Neural cell (in vitro differentiated cells): ENCODE measurements around the gene DDN. TPM values are rescaled to one million over a fixed set of nuclear protein-coding genes. Genes with fewer than 3 reads are reported as not detected.

Experiments
- H2AFZ ChIP-seq: fragments of 200-600, 300-800 bp; sonication (generic), shearing (Covaris generic); 2 replicates; pipeline ENCODE4 v1.6.0; 2014; ENCODE audit warnings: low read depth, mild to moderate bottlenecking, antibody characterized with exemption, low read length, moderate library complexity
- H3F3A ChIP-seq: fragments of 200-600 bp; shearing (Covaris generic); 2 replicates; pipeline ENCODE4 v1.6.1; 2016; ENCODE audit warnings: mild to moderate bottlenecking, moderate library complexity, mixed read lengths, antibody characterized with exemption, low read length; ENCODE audit not compliant: insufficient read depth, poor library complexity, severe bottlenecking
- H3K27ac ChIP-seq: fragments of 200-600, 300-800 bp; sonication (generic), shearing (Covaris generic); 2 replicates; pipeline ENCODE4 v1.5.1; 2014; ENCODE audit warnings: mild to moderate bottlenecking, low read length, moderate library complexity
- H3K27me3 ChIP-seq: fragments of 300-800, 200-600 bp; sonication (generic), shearing (Covaris generic); 2 replicates; pipeline ENCODE4 v1.6.0; 2014; ENCODE audit warnings: mild to moderate bottlenecking, low read depth, low read length, moderate library complexity; ENCODE audit not compliant: insufficient read depth
- H3K36me3 ChIP-seq: fragments of 300-800, 200-600 bp; sonication (generic), shearing (Covaris generic); 2 replicates; pipeline ENCODE4 v1.5.1; 2014; ENCODE audit warnings: mild to moderate bottlenecking, antibody characterized with exemption, low read length, moderate library complexity; ENCODE audit not compliant: insufficient read depth
- H3K4me2 ChIP-seq: fragments of 300-800, 200-600 bp; sonication (generic), shearing (Covaris generic); 2 replicates; pipeline ENCODE4 v1.6.0; 2014; ENCODE audit warnings: mild to moderate bottlenecking, low read length
- H3K4me3 ChIP-seq: fragments of 300-800, 200-600 bp; sonication (generic), shearing (Covaris generic); 2 replicates; pipeline ENCODE4 v1.5.1; 2014; ENCODE audit warnings: mild to moderate bottlenecking, low read length, moderate library complexity
- H3K79me2 ChIP-seq: fragments of 200-600 bp; shearing (Covaris generic); replicated peaks from 2 replicates; pipeline ENCODE4 v1.6.0; 2014; ENCODE audit warnings: mild to moderate bottlenecking, low read length, moderate library complexity; ENCODE audit not compliant: insufficient read depth
- H3K9ac ChIP-seq: fragments of 300-800, 200-600 bp; sonication (generic), shearing (Covaris generic); 2 replicates; pipeline ENCODE4 v1.6.1; 2016; ENCODE audit warnings: mild to moderate bottlenecking, low read length, mixed read lengths
- H3K9me2 ChIP-seq: fragments of 200-600 bp; shearing (Covaris generic); 2 replicates; pipeline ENCODE4 v1.6.1; 2016; ENCODE audit warnings: mild to moderate bottlenecking, low read length, mixed read lengths; ENCODE audit not compliant: insufficient read depth
- H3K9me3 ChIP-seq: fragments of 200-600, 300-800 bp; sonication (generic), shearing (Covaris generic); 2 replicates; pipeline ENCODE4 v1.6.1; 2016; ENCODE audit warnings: mild to moderate bottlenecking, mixed run types, low read length, moderate library complexity, mixed read lengths
- H4K20me1 ChIP-seq: fragments of 200-600 bp; shearing (Covaris generic); 2 replicates; pipeline ENCODE4 v1.6.1; 2016; ENCODE audit warnings: mild to moderate bottlenecking, mixed run types; ENCODE audit not compliant: insufficient read depth
- CTCF ChIP-seq: fragments of 450-650 bp; IDR thresholded peaks from 2 replicates; pipeline ENCODE4 v1.5.1; 2014; ENCODE audit warnings: antibody characterized with exemption, mild to moderate bottlenecking, moderate library complexity; ENCODE audit not compliant: poor library complexity, severe bottlenecking
- EP300 ChIP-seq: fragments of 450-650 bp; conservative IDR thresholded peaks from 2 replicates; pipeline ENCODE4 v1.6.1; 2014; ENCODE audit warnings: antibody characterized with exemption, mild to moderate bottlenecking, moderate library complexity; ENCODE audit not compliant: poor library complexity, severe bottlenecking
- EZH2 ChIP-seq: fragments of 200-600, 300-800 bp; shearing (Covaris generic), sonication (generic); IDR thresholded peaks from 2 replicates; pipeline ENCODE4 v1.6.1; 2014; ENCODE audit warnings: antibody characterized with exemption, low read length, borderline replicate concordance, mild to moderate bottlenecking; ENCODE audit not compliant: insufficient read depth, poor library complexity, severe bottlenecking
- MXI1 ChIP-seq: fragments of 450-650 bp; conservative IDR thresholded peaks from 2 replicates; pipeline ENCODE4 v1.6.1; 2014; ENCODE audit warnings: antibody characterized with exemption, mild to moderate bottlenecking; ENCODE audit not compliant: poor library complexity, severe bottlenecking
- POLR2AphosphoS5 ChIP-seq: IDR thresholded peaks from 2 replicates; pipeline ENCODE4 v1.6.1; 2012
- RAD21 ChIP-seq: fragments of 450-650 bp; conservative IDR thresholded peaks from 2 replicates; pipeline ENCODE4 v1.6.1; 2014; ENCODE audit warnings: antibody characterized with exemption, mild to moderate bottlenecking, moderate library complexity
- REST ChIP-seq: IDR thresholded peaks from 2 replicates; pipeline ENCODE4 v1.6.1; 2012; ENCODE audit warnings: borderline replicate concordance
- SMC3 ChIP-seq: fragments of 450-650 bp; conservative IDR thresholded peaks from 2 replicates; pipeline ENCODE4 v1.6.1; 2014; ENCODE audit warnings: antibody characterized with exemption, mild to moderate bottlenecking, moderate library complexity; ENCODE audit not compliant: poor library complexity
- TAF1 ChIP-seq: IDR thresholded peaks from 2 replicates; pipeline ENCODE4 v1.6.1; 2012; ENCODE audit warnings: low read depth
- polyA plus RNA-seq: library from polyadenylated mRNA; depleted of rRNA; stranded (reverse); fragments of >200 nt; gene quantifications from 2 replicates; pipeline ENCODE4 v1.2.3, GENCODE V29; 2014

The DDN gene
- polyA plus RNA-seq, 1 donor from 2014 or later = 0.51 TPM

- H3K27ac ChIP-seq = no peak overlapping the region
- H3K9ac ChIP-seq = no peak overlapping the region
- H3K79me2 ChIP-seq = no peaks in the 10 kb centered on the region
- H3K4me2 ChIP-seq = no peak overlapping the region
- H3K9me2 ChIP-seq = no peaks in the 10 kb centered on the region
- no peaks in the 10 kb centered on the region for H3K36me3 ChIP-seq
- H2AFZ ChIP-seq = no peak overlapping the region
- H3K27me3 ChIP-seq = peaks cover 98% of the 10 kb centered on the region
- TF ChIP-seq POLR2AphosphoS5 = no peak
- no peak for TF ChIP-seq TAF1
- no peak for TF ChIP-seq EZH2
- no peak for TF ChIP-seq CTCF
- H3F3A ChIP-seq = no peaks in the 10 kb centered on the region
- H4K20me1 ChIP-seq = no peaks in the 10 kb centered on the region
- no peak overlapping the region for H3K4me3 ChIP-seq
- H3K9me3 ChIP-seq = no peaks in the 10 kb centered on the region
Measured at GRCh38 chr12:48986720-48987291, 12.4 kb downstream of the DDN start.

GRCh38 chr12:48985901-48986300 lies 13.3 kb downstream of the DDN start:
- H3K79me2 ChIP-seq = no peaks in the 10 kb centered on the region
- no peaks in the 10 kb centered on the region for H3K36me3 ChIP-seq
- H3F3A ChIP-seq = no peaks in the 10 kb centered on the region
- H3K9ac ChIP-seq = no peak overlapping the region
- no peak overlapping the region for H3K27ac ChIP-seq
- H3K4me3 ChIP-seq = no peak overlapping the region
- H3K9me2 ChIP-seq = no peaks in the 10 kb centered on the region
- no peaks in the 10 kb centered on the region for H3K9me3 ChIP-seq
- H3K27me3 ChIP-seq = peaks cover 99% of the 10 kb centered on the region
- no peaks in the 10 kb centered on the region for H4K20me1 ChIP-seq
- no peak overlapping the region for H2AFZ ChIP-seq
- H3K4me2 ChIP-seq = no peak overlapping the region
- TF ChIP-seq REST (no peak), MXI1 (no peak), POLR2AphosphoS5 (no peak), RAD21 (no peak), TAF1 (no peak), EZH2 (no peak), CTCF (no peak), EP300 (no peak), SMC3 (no peak)
